ENCODE measurements around the gene CHAT.

DNA sequence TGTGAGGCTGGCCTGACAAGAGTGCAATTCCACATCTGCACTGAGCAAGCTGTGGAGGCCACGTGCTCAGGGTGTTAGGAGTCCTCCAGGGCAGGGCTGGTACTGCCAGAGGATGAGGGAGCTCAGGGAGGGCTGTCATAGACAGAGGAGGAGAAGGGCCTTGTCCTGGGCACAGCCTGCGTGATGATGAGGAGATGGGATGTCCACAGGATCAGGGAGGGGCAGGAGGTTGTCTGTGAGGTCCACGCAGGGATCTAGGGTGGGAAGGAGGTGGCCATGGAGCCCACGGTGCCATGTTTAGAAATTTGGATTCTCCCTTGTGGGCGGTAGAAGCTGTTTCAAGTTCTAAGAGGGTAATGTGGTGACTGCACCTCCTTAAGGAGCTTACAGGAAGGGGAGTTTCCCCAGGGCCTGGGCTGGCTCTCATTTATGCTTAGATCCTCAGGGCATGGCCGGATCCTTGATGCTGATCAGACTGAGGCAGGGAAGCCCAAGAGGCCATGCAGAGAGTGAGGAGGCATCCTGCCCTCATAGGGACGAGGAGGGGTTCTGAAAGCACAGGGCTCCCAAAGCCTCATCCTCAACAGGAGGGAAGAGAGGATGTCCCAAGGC is 30.3 kb downstream of the CHAT start:
- TF ChIP-seq, protein P1, sequence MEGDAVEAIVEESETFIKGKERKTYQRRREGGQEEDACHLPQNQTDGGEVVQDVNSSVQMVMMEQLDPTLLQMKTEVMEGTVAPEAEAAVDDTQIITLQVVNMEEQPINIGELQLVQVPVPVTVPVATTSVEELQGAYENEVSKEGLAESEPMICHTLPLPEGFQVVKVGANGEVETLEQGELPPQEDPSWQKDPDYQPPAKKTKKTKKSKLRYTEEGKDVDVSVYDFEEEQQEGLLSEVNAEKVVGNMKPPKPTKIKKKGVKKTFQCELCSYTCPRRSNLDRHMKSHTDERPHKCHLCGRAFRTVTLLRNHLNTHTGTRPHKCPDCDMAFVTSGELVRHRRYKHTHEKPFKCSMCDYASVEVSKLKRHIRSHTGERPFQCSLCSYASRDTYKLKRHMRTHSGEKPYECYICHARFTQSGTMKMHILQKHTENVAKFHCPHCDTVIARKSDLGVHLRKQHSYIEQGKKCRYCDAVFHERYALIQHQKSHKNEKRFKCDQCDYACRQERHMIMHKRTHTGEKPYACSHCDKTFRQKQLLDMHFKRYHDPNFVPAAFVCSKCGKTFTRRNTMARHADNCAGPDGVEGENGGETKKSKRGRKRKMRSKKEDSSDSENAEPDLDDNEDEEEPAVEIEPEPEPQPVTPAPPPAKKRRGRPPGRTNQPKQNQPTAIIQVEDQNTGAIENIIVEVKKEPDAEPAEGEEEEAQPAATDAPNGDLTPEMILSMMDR (conservative IDR thresholded peaks at IDR 0.05; ENCODE audit: low read length), result no peak
- no peak for TF ChIP-seq EZH2phosphoT487 (IDR thresholded peaks at IDR 0.05; ENCODE audit: borderline replicate concordance)
